NCI-H345 treated with DMSO at 0.1 percent for 48 hours (cell line): ENCODE measurements around the gene TSSK2.
"Not testable (repeated sequence)": the region's sequence is repeated elsewhere in the genome, so short reads cannot be mapped to it uniquely, and the experiment has no call there.

Experiments used
- DNase-seq: peaks from one replicate; lab custom pipeline; 2025; ENCODE audit not compliant: unreplicated experiment; lab: John Stamatoyannopoulos, UW

The TSSK2 gene

DNA sequence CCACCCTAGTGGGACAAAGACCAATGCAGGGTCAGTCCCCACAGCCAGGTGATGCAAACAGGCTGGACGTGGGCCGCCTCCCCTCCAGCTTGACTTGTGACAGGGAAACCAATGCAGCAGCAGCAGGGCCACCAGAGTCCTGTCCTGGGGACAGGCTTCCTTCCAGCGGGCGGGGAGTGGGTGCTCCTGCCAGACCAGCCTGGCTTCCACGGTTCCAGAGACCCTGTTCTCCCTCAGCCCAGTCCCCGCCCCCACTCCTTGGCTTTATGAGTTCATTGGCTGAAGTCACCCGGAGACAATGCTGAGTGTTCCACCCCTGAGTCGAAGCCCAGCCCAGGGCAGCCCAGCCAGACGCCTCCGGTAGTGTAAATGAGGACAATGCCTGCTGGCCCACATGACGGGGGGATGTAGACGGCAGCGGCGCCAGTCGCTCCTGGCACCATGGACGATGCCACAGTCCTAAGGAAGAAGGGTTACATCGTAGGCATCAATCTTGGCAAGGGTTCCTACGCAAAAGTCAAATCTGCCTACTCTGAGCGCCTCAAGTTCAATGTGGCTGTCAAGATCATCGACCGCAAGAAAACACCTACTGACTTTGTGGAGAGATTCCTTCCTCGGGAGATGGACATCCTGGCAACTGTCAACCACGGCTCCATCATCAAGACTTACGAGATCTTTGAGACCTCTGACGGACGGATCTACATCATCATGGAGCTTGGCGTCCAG, at the start of gene TSSK2:
TSSK2 (plus strand) TSS at position 350 of the 726 bp plus-strand sequence; CDS start at position 442, 92 bp downstream.
- no peak for DNase-seq

DNA sequence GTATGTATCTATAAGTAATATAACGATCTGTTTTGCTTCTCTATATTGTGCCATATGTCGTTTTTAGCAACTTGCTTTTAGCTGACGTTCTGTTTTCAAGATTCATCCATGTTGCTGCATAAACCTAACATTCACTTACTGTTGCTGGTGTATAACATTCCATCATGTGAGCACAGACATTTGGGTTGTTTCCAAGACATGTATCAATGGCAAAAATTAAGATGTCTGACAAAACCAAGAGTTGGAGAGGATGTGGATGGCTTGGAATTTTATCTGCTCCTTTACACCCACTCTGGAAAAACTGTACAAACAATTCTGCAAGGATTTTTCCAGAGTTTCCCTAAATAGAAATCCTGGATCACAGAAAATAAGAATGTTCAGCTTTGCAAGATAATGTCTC, 49.8 kb upstream of the TSSK2 start:
- DNase-seq = no peak

DNA sequence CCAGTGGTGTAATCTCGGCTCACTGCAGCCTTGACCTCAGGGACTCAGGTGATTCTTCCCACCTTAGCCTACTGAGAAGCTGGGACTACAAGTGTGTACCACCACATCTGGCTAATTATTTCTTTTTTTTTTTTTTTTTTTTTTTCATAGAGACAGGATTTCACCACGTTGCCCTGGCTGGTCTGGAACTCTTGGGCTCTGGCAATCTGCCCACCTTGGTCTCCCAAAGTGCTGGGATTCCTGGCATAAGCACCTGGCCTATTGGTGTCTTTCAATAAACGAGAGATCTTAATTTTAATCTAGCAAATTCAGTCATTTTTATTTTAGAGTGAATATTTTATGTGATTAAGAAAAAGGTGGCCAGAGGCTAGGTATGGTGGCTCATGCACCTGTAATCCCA, 49.0 kb upstream of the TSSK2 start:
- no peak for DNase-seq

DNA sequence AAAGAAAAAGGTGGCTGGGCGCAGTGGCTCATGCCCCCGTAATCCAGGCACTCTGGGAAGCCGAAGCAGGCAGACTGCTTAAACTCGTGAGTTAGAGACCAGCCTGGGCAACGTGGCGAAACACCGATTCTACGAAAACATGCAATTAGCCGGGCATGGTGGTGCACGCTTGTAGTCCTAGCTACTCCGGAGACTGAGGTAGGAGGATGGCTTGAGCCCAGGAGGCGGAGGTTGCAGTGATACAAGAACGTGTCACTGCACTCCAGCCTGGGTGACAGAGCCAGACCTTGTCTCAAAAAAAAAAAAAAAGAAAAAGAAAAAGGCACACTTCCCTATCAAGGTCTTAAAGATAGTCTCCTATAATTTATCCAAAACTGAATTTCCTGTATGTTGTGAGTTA, 48.3 kb upstream of the TSSK2 start:
- no peak for DNase-seq

DNA sequence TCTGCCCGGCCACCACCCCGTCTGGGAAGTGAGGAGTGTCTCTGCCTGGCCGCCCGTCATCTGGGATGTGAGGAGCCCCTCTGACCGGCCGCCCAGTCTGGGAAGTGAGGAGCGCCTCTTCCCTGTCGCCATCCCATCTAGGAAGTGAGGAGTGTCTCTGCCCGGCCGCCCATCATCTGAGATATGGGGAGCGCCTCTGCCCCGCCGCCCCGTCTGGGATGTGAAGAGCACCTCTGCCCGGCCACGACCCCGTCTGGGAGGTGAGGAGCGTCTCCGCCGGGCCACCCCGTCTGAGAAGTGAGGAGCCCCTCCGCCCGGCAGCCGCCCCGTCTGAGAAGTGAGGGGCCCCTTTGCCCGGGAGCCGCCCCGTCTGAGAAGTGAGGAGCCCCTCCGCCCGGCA, 47.0 kb upstream of the TSSK2 start:
- not testable (repeated sequence) for DNase-seq

DNA sequence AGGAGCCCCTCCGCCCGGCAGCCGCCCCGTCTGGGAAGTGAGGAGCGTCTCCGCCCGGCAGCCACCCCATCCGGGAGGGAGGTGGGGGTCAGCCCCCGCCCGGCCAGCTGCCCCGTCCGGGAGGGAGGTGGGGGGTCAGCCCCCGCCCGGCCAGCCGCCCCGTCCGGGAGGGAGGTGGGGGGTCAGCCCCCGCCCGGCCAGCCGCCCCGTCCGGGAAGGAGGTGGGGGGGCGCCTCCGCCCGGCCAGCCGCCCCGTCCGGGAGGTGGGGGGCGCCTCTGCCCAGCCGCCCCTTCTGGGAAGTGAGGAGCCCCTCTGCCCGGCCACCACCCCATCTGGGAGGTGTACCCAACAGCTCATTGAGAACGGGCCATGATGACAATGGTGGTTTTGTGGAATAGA, 46.5 kb upstream of the TSSK2 start:
- DNase-seq = not testable (repeated sequence)

DNA sequence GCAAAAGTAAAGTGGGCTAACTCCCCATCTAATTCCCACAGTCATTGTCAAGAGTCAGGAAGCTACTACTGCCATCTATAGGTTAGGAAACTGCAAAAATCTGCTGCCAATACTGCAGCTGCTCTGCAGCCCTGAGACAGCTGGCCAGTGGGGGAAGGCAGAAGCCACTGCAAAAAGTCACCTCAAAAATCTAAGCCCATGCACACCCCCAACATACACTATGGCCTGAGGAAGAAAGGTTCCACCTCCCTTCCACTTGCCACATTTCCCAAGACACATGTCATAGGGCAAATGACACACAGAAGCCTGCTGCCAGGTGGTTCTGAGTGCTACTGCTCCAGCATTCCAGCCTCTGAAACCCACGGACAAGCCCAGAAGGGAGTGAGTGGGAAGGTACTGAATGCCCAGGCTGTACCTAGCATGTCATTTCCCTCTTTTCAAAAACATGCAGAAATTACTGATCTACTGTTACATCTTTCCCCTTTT, 45.8 kb upstream of the TSSK2 start:
- no peak for DNase-seq

DNA sequence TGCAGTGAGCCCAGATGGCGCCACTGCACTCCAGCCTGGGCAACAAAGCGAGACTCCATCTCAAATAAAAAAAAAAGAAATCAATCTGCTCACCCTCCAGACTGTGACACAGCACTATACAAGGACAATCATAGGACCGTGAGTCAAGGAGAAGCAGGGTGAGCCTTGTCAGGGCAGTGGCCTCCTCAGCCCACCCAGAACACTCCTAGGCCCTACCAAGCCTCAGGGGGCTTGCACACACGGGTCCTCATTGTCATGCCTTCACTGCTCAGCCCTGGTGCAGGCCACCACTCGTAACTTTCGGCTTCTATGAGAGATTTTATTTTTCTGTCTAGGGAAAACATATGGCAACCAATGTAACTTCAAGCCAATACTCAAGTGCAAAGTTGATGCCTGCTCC, 44.7 kb upstream of the TSSK2 start:
- DNase-seq = no peak

DNA sequence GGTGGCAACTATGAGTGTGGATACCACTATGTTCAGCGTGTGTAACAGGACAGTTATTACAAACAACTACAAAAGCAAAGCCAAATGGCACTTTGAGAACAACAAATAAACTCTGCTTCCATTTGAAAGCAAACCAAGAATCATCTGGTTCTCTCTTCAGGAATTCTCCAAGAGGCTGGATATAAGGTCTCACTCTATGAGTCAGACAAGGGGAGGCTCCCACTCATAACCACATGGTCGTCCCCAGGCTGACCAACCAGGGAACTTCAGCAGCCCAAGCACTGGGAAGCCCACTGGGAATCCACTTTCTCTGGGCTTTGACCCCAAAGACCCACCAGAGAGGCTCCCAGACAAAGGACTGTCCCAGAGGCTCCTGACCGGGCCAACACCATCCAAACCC, 44.2 kb upstream of the TSSK2 start:
- no peak for DNase-seq

DNA sequence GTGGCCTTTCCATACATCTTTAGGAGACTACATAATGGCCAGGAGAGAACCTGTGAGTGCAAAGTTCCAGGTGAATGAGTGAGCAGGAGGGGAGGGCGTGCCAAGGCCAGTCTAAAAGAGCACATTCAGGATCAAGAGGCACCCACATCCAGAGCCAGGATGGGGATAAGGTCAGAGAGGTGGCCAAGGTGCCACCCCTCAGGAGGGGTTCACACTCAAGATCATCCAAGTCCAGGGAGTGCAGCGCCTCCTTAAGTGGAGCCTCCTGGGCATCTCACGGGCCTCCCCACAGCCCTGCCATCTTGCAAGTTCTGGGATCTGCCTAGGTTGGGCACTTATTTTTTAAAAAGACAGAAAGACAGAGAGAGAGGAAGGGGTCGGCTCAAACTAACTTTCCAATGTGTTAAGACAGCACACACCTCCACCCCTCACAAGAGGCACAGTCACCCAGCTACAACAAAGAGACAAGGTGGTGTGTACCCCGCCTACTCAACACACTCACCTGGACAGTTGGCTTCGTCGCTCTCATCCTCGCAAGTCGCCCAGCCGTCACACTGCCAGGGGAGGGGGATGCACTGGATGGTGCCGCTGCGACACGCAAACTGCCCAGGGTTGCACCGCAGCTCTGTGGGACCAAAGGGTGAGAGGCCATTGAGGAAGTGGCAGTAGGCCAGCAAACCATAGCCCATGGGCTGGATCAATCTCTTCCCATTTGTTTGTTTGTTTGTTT, 42.1 kb upstream of the TSSK2 start:
- DNase-seq = no peak

DNA sequence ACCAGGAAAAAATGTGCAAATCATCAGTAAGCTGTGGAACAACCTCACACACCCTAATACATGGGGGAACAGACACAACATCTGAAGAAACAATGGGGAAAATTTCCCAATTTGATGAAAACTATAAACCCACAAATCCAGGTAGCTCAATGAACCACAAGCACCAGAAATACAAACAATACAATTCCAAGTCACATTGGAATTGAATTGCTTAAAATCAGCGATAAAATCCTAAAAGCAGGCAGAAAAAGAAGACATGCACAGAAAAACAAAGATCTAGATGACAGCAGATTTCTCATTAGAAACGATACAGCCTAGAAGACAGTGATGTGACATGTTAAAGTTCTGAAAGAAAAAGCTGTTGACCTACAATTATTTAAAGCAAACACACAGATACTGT, 40.9 kb upstream of the TSSK2 start:
- DNase-seq = no peak

DNA sequence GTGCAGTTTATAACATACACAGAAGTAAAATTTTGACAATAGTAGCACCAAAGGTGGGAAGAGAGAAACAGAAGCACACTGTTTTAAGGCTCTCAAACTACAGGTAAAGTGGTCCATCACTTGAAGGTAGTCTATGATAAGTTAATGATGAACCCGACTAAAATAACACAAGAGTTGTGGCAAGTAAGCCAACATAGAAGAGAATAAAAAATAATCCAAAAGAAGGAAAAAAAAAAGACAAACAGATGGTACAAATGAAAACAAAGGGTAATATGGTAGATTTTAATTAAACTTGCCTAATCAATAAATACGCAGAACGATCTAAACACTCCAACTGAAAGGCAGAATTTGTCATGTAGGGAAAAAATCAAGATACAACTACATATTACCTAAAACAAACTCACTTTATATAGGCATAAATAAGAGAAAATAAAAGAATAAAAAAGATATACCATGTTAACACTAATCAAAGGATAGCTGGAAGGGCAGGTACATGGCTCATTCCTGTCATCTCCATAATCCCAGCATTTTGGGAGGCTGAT, 40.5 kb upstream of the TSSK2 start:
- no peak for DNase-seq

DNA sequence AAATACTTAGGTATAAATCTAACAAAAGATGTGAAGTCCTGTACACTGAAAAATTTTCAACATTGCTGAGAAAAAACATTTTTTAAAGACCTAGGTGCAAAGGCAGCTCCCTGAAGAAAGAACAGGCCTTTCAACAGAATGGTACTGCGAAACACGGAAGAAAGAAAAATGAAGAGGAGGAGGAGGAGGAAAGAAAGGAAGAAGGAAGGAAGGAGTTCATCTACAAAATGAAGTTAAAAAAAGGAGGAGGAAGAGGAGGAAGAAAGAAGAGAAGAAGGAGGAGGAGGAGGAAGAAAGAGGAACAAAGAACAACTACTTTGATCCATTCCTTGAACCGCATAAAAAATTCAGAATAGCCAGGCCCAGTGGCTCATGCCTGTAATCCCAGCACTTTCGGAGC, 38.4 kb upstream of the TSSK2 start:
- no peak for DNase-seq

DNA sequence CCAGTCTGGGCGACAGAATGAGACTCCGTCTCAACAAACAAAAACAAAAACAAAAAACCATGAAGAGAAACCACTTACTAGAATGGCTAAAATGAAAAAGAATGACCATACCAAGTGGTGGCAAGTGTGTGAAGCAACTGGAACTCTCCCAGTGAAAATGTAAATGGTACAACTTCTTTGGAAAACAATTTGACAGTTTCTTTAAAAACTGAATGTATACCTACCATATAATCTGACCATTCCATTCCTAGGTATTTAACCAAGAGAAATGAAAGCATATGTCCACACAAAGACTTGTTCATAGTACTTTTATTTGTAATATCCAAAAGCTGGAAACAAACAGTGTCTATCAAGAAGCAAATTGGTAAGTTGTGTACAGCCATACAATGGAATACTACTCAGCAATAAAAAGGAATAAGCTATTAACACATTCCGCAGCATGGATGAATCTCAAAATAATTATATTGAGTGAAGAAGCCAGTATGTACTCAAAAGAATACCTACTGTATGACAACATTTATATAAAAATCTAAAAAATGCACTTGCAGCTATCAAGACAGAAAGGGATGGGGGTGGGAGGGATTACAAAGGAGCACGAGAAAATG, 36.6 kb upstream of the TSSK2 start:
- DNase-seq = no peak

DNA sequence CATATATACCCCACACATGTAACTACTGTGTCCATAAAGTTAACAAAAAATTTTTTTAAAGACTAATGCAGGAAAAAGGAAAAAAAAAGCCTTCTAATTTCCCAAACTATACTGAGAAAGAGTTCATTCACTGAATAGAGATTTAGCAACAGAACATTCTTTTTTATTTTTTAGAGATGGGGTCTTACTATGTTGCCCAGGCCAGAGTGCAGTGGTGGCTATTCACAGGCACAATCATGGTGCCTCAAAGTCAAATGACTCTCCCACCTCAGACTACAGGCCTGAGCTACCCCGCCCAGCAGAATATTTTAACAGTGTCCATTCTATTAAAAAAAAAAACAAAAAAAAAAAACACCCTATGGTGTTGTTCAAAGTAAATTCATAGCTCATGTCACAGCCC, 34.6 kb upstream of the TSSK2 start:
- no peak for DNase-seq

DNA sequence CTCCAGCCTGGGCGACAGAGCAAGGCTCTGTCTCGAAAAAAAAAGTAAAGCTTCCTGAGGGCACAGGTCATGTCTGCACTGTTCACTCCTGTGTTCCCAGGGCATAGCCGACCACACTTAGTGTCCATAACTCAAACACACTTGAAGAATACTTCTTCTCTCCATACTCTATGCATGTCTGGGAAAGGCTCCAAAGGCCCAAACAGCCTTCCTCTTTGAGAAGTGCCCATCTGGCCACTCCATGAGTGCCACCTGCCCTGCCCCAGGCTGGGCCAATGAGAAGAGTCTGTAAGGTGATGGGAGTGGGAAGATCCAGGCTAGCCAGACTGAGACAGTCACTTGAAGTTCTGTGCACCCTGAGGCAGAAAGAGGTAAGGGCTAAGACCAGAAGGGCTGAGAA, 33.6 kb upstream of the TSSK2 start:
- no peak for DNase-seq

DNA sequence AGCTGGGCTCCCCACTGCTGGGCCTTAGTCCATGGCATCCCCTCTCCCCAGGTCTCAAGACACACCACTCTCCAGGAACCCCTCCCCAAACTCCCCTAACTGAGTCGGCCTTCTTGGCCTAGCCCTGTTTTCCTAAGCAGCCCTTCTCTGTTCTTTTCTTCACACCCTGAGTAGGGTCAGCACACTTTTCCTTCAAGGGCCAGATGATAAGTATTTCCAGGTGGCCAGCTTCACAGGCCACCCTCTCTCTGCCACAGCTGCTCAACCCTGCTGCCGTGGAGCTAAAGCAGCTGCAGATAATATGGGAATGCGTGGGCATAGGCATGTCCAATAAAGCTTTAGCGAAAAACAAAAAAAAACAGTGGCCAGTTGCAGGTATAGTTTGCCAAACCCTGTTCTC, 33.0 kb upstream of the TSSK2 start:
- no peak for DNase-seq

DNA sequence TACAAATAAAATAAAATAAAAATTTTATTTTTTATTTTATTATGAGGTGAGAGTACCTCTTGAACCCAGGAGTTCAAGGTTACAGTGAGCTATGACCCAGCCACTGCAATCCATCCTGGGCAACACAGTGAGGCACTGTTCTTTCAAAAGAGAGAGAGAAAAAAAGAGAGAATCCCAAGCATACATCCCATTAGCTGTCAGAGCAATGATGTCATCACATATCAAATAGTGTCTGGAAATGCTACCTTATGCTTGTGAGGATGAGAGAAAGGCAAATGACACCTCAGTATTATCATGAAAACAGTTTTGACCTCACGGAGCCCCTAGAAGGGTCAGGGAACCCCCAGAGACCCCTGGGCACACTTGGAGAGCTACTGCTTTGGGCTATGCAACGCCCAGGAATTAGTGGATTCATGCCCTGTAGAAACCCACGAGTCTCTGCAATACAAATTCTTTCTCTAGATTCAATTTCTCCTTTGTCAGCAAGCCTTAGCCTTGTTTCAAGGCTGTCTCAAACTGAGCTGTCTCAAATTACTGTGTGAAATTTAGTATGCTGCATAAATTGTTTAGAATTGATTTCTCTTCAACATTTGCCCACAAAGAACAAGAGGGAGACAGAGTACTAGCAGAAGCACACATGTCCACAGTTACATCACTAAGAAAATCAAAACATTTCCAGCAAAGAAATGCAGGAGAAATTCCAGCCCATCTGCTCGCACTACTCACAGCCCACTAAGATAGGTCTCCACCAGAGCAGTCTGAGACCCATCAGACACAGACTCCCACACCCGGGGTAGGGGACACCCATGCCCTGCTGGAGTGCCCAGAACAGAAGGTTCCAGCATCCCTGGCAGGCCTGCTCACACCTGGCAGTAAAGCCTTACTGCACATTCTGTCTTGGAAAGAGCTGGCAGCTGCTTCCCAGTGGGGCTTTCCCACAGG, 27.0 kb upstream of the TSSK2 start:
- no peak for DNase-seq

DNA sequence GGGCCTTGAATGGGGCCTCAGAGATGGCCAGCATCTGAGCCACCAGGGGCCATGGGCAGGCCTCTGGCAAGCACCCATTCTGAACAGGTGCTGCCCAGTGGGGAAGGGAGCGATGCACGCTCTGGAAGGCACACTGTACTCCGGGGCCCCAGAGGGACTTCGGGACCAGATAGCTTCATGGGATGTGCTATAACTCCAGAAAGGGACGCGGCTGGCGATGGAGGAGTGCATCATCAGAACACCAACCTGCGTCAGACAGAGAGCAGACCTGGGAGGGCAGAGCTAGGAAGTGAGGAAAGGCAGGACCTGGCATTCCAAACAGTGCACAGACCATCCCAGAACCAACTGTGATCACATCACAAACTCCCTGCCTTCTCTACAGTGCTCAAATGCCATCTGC, 25.7 kb upstream of the TSSK2 start:
- DNase-seq = no peak

DNA sequence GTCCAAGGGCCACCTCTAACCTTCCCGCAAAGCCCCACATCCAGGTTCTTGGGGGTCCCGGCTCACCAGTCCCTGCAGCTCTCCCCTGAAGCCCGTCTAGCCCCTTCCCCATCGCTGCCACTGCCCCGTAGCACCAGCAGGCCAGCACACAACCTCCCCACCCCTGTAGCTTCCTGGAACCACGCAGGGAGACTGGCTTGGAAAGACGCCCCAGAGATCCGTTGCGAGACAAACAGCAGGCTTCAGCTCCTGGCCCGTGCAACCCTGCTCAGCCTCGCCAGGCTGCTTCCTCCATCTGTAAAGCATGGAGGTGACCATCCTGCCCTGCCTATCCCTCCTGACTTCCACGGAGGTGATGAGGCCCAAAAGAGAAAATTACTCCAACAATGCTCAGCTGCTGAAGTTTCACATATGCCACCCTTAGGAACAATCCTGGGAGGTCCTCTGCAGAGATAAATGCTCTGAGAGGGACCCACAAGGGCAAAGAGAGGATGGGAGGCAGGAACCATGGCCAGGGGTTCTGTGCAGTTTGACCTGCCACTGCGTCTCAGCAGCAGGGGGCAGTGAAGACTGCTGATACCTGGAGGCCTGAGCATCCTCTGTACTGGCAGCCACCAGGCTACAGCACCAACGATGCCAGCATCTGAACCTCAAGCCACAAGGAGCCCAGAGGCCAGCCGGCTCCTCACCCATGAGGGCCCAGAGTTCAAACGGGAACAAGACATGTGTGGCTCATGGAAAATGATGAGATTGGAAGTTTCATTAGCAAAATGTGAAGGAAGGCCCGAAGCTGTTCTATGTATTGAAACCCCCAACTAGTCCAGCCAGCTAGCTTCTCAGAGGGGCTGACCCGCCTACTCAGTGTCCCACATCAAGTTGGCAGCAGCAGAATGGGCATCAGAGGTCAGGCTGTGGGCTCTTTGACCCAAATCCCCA, 25.0 kb upstream of the TSSK2 start:
- no peak for DNase-seq
